MM.1S (cell line): ENCODE results near the gene SLC25A24.

Experiments
- DNase-seq: peaks from one replicate; pipeline ENCODE4 v3.0.0-alpha.2; 2015
- H2AFZ ChIP-seq: fragments of 300-600 bp; sonication (generic); 2 replicates; pipeline ENCODE4 v1.6.0; 2016; ENCODE audit warnings: antibody characterized with exemption, low read length
- H3F3A ChIP-seq: fragments of 300-600 bp; sonication (generic); 2 replicates; pipeline ENCODE4 v1.6.1; 2016; ENCODE audit warnings: mild to moderate bottlenecking, antibody characterized with exemption, low read length, moderate library complexity, mixed read lengths; ENCODE audit not compliant: insufficient read depth
- H3K27ac ChIP-seq: fragments of 300-600 bp; sonication (generic); 2 replicates; pipeline ENCODE4 v1.5.1; 2016; ENCODE audit warnings: mild to moderate bottlenecking, low read length
- H3K27me3 ChIP-seq: fragments of 300-600 bp; sonication (generic); replicated peaks from 2 replicates; pipeline ENCODE4 v1.6.0; 2016; ENCODE audit warnings: low read length; ENCODE audit not compliant: insufficient read depth
- H3K36me3 ChIP-seq: fragments of 300-600 bp; sonication (generic); replicated peaks from 2 replicates; pipeline ENCODE4 v1.6.1; 2016; ENCODE audit warnings: mild to moderate bottlenecking, low read length, mixed read lengths; ENCODE audit not compliant: insufficient read depth
- H3K4me1 ChIP-seq: fragments of 300-600 bp; sonication (generic); 2 replicates; pipeline ENCODE4 v1.6.1; 2016; ENCODE audit warnings: low read length, mixed read lengths
- H3K4me2 ChIP-seq: fragments of 300-600 bp; sonication (generic); 2 replicates; pipeline ENCODE4 v1.6.0; 2016; ENCODE audit warnings: low read depth, low read length
- H3K4me3 ChIP-seq: fragments of 300-600 bp; sonication (generic); 2 replicates; pipeline ENCODE4 v1.5.1; 2016; ENCODE audit warnings: low read length, mixed read lengths
- H3K79me2 ChIP-seq: fragments of 300-600 bp; sonication (generic); 2 replicates; pipeline ENCODE4 v1.6.1; 2016; ENCODE audit warnings: mixed run types, low read length, mixed read lengths
- H3K9ac ChIP-seq: fragments of 300-600 bp; sonication (generic); 2 replicates; pipeline ENCODE4 v1.6.1; 2016; ENCODE audit warnings: low read length, mixed read lengths
- H3K9me2 ChIP-seq: fragments of 300-600 bp; sonication (generic); replicated peaks from 2 replicates; pipeline ENCODE4 v1.6.1; 2016; ENCODE audit warnings: mild to moderate bottlenecking, low read length, mixed read lengths; ENCODE audit not compliant: insufficient read depth
- H3K9me3 ChIP-seq: fragments of 300-600 bp; sonication (generic); replicated peaks from 2 replicates; pipeline ENCODE4 v1.6.1; 2016; ENCODE audit warnings: mild to moderate bottlenecking, low read length, mixed read lengths; ENCODE audit not compliant: insufficient read depth
- H4K20me1 ChIP-seq: fragments of 300-600 bp; sonication (generic); 2 replicates; pipeline ENCODE4 v1.6.1; 2016; ENCODE audit warnings: mild to moderate bottlenecking, low read length, moderate library complexity, mixed read lengths; ENCODE audit not compliant: insufficient read depth
- EZH2 ChIP-seq: fragments of 300-600 bp; sonication (generic); optimal IDR thresholded peaks from 2 replicates; pipeline ENCODE3; 2017; ENCODE audit warnings: low read depth, mild to moderate bottlenecking, antibody characterized with exemption, low read length, mixed read lengths
- EZH2phosphoT487 ChIP-seq: fragments of 300-600 bp; sonication (generic); IDR thresholded peaks from 2 replicates; pipeline ENCODE4 v1.6.1; 2018; ENCODE audit warnings: antibody characterized with exemption, low read length
- TF ChIP-seq, protein P1 (sequence below): fragments of 300-600 bp; sonication (generic); IDR thresholded peaks from 2 replicates; pipeline ENCODE4 v1.5.1; 2016; ENCODE audit warnings: antibody characterized with exemption, low read length, mixed read lengths

Gene SLC25A24

DNA sequence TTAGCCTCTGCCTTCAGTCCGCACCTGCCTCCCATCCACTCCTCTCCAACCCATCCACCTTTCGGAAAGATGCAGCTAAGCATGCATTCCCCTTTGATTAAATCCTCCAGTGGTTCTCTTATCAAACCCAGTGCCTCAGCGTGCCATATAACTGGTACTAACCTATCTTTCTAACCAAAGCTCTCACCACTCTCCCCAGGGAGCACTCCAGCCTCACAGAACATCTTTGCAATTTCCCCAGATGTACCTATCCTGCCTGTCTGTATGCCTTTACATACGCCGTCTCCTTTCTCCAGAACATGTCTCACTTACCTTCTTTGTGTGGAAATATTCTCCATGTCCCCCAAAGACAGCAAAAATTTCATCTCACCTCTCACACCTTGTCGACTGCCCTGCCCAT is 80.0 kb downstream of the SLC25A24 start:
- Histone ChIP-seq H3K9me3 (no peaks in the 10 kb centered on the region), H3K4me1 (peaks cover 11% of the 10 kb centered on the region; the same call in 1 of the 2 replicates), H3K27ac (no peak overlapping the region), H3K27me3 (no peaks in the 10 kb centered on the region), H3K36me3 (no peaks in the 10 kb centered on the region), H3K4me2 (no peak overlapping the region), H3K4me3 (no peak overlapping the region), H3F3A (no peaks in the 10 kb centered on the region), H3K79me2 (no peaks in the 10 kb centered on the region), H3K9me2 (no peaks in the 10 kb centered on the region), H3K9ac (no peak overlapping the region), H2AFZ (no peak overlapping the region), H4K20me1 (no peaks in the 10 kb centered on the region)
- TF ChIP-seq, protein P1, sequence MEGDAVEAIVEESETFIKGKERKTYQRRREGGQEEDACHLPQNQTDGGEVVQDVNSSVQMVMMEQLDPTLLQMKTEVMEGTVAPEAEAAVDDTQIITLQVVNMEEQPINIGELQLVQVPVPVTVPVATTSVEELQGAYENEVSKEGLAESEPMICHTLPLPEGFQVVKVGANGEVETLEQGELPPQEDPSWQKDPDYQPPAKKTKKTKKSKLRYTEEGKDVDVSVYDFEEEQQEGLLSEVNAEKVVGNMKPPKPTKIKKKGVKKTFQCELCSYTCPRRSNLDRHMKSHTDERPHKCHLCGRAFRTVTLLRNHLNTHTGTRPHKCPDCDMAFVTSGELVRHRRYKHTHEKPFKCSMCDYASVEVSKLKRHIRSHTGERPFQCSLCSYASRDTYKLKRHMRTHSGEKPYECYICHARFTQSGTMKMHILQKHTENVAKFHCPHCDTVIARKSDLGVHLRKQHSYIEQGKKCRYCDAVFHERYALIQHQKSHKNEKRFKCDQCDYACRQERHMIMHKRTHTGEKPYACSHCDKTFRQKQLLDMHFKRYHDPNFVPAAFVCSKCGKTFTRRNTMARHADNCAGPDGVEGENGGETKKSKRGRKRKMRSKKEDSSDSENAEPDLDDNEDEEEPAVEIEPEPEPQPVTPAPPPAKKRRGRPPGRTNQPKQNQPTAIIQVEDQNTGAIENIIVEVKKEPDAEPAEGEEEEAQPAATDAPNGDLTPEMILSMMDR = no peak
- no peak for TF ChIP-seq EZH2phosphoT487
- no peak for TF ChIP-seq EZH2
- DNase-seq = no peak

DNA sequence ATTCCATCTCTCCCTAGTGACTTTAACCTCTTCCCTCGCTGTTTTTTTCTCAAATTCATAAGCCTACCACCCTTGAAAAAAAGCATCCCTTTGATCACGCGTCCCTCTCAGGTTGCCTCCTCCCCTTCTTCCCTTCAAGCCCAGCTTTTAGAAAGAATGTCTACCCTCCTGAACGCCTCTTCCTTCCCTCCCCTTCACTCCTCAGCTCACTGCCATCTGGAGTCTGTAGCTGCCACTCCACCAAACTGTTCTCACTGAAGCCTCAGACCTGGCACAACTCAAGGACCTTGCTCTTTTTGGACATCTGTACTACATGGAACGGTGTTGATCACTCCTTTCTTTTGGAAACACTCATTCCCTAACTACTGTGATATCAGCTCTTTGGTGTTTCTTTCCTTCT is 80.6 kb downstream of the SLC25A24 start:
- H3F3A ChIP-seq = no peaks in the 10 kb centered on the region
- H3K4me1 ChIP-seq = peaks cover 11% of the 10 kb centered on the region; the same call in 1 of the 2 replicates
- no peaks in the 10 kb centered on the region for H4K20me1 ChIP-seq
- H3K9me3 ChIP-seq = no peaks in the 10 kb centered on the region
- TF ChIP-seq EZH2 (no peak), EZH2phosphoT487 (no peak)
- TF ChIP-seq, protein P1 = no peak
- H3K4me2 ChIP-seq = no peak overlapping the region
- no peaks in the 10 kb centered on the region for H3K9me2 ChIP-seq
- H3K9ac ChIP-seq = no peak overlapping the region
- H3K79me2 ChIP-seq = no peaks in the 10 kb centered on the region
- no peak overlapping the region for H3K4me3 ChIP-seq
- DNase-seq = no peak
- no peak overlapping the region for H2AFZ ChIP-seq
- H3K27me3 ChIP-seq = no peaks in the 10 kb centered on the region
- H3K36me3 ChIP-seq = no peaks in the 10 kb centered on the region
- no peak overlapping the region for H3K27ac ChIP-seq

DNA sequence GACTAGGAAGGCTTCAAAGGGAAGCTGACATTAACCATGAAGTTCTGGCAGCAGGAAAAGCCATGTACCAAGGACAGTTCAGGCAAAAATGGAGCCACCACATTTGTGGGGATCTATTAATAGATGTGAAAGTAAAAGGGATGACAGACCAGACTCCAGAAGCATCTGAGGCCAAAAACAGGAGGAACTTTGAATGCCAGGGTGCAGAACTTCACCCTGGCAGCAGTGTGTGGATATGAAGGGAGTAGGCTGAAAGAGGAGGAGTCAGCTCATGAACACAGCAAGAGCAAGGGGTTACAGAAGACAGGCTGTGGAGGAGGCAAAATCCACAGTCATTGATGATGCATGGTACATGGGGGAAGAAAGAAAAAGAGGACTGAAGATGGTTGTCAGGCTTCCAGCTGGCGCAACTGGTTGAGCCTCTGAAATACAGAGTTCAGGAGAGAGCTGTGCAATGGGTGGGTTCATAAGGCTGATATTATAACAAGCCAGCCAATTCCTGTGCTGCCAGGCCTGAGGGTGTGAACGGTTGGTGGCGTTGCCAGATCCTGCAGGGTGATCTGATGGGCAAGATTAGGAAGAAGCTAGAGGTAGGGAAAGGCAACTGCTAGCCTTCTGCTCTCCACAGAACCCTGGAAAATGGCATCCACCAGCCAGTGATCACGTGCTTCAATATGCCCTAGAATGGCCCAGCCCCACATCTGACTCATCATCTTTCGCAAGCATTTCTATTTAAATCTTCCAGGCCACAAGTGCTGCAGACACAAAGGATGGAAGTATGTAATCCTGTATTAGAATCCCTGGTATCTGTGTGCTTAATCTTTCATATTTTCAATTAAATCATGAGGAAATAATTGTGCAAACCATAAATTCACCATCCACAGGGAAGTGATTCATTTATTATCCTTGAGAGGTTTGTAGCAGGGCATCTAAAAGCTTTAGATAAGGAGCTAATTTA is 81.9 kb downstream of the SLC25A24 start:
- H3K9me2 ChIP-seq = no peaks in the 10 kb centered on the region
- no peaks in the 10 kb centered on the region for H4K20me1 ChIP-seq
- H3K9me3 ChIP-seq = no peaks in the 10 kb centered on the region
- no peak overlapping the region for H3K9ac ChIP-seq
- no peaks in the 10 kb centered on the region for H3K27me3 ChIP-seq
- H3K79me2 ChIP-seq = no peaks in the 10 kb centered on the region
- DNase-seq = no peak
- no peak overlapping the region for H3K4me3 ChIP-seq
- no peak overlapping the region for H3K4me2 ChIP-seq
- H3K27ac ChIP-seq = no peak overlapping the region
- H3K36me3 ChIP-seq = no peaks in the 10 kb centered on the region
- TF ChIP-seq EZH2 = no peak
- no peak for TF ChIP-seq EZH2phosphoT487
- TF ChIP-seq, protein P1 = no peak
- H3K4me1 ChIP-seq = peaks cover 11% of the 10 kb centered on the region; the same call in 1 of the 2 replicates
- no peak overlapping the region for H2AFZ ChIP-seq
- H3F3A ChIP-seq = no peaks in the 10 kb centered on the region
